NK-92 (cell line): ENCODE data around the gene MAMDC2.
"Not testable (repeated sequence)": the region's sequence is repeated elsewhere in the genome, so short reads cannot be mapped to it uniquely, and the experiment has no call there.

Experiments
- DNase-seq: peaks from one replicate; lab custom pipeline; 2025; ENCODE audit not compliant: unreplicated experiment; lab: John Stamatoyannopoulos, UW

The MAMDC2 gene

GRCh38 chr9:70038171-70038621, 5.5 kb upstream of the MAMDC2 start:
- not testable (repeated sequence) for DNase-seq

- DNase-seq = no peak
Measured at GRCh38 chr9:70040376-70040903, 3.2 kb upstream of the MAMDC2 start.

GRCh38 chr9:70042461-70043215, 1.0 kb upstream of the MAMDC2 start:
- no peak for DNase-seq

GRCh38 chr9:70043285-70043684, 363 bp upstream of the MAMDC2 start:
- no peak for DNase-seq

GRCh38 chr9:70044490-70045307, 1.1 kb downstream of the MAMDC2 start:
- no peak for DNase-seq

GRCh38 chr9:70045452-70045851, 1.8 kb downstream of the MAMDC2 start:
- no peak for DNase-seq

GRCh38 chr9:70046274-70047070, 2.8 kb downstream of the MAMDC2 start:
- no peak for DNase-seq

GRCh38 chr9:70049236-70049635, 5.6 kb downstream of the MAMDC2 start:
- no peak for DNase-seq

- DNase-seq = no peak
Measured at GRCh38 chr9:70049672-70050271, 6.1 kb downstream of the MAMDC2 start.

- no peak for DNase-seq
Measured at GRCh38 chr9:70052768-70053167, 9.1 kb downstream of the MAMDC2 start.

GRCh38 chr9:70053864-70054263, 10.2 kb downstream of the MAMDC2 start:
- no peak for DNase-seq

- no peak for DNase-seq
Measured at GRCh38 chr9:70054521-70054920, 10.9 kb downstream of the MAMDC2 start.

- DNase-seq = no peak
Measured at GRCh38 chr9:70055406-70056210, 12.0 kb downstream of the MAMDC2 start.

- DNase-seq = no peak
Measured at GRCh38 chr9:70056211-70056944, 12.7 kb downstream of the MAMDC2 start.

GRCh38 chr9:70058569-70059116, 15.0 kb downstream of the MAMDC2 start:
- DNase-seq = no peak

- no peak for DNase-seq
Measured at GRCh38 chr9:70060148-70060882, 16.7 kb downstream of the MAMDC2 start.

GRCh38 chr9:70060883-70061507, 17.3 kb downstream of the MAMDC2 start:
- DNase-seq = no peak

GRCh38 chr9:70061776-70062175, 18.1 kb downstream of the MAMDC2 start:
- DNase-seq = no peak
